HG03571 (cell line): ENCODE data around the gene THRAP3.
A peak's percentile ranks its signal among the peaks of the same experiment; 100 is the strongest.
"Not testable (repeated sequence)": the region's sequence is repeated elsewhere in the genome, so short reads cannot be mapped to it uniquely, and the experiment has no call there.

Experiments used
- ATAC-seq: cut with Tn5 transposase; IDR thresholded peaks from one replicate; pipeline ENCODE4 v1.9.1; 2021; ENCODE audit not compliant: unreplicated experiment

THRAP3 gene

GRCh38 chr1:36223996-36224536 lies at the start of gene THRAP3:
TSS of gene THRAP3 (plus strand) at chr1:36224443. CDS start at chr1:36282564, 58,121 bp downstream.
- ATAC-seq = peak; percentile 90

GRCh38 chr1:36174713-36175112 lies 49.5 kb upstream of the THRAP3 start:
- no peak for ATAC-seq

DNA sequence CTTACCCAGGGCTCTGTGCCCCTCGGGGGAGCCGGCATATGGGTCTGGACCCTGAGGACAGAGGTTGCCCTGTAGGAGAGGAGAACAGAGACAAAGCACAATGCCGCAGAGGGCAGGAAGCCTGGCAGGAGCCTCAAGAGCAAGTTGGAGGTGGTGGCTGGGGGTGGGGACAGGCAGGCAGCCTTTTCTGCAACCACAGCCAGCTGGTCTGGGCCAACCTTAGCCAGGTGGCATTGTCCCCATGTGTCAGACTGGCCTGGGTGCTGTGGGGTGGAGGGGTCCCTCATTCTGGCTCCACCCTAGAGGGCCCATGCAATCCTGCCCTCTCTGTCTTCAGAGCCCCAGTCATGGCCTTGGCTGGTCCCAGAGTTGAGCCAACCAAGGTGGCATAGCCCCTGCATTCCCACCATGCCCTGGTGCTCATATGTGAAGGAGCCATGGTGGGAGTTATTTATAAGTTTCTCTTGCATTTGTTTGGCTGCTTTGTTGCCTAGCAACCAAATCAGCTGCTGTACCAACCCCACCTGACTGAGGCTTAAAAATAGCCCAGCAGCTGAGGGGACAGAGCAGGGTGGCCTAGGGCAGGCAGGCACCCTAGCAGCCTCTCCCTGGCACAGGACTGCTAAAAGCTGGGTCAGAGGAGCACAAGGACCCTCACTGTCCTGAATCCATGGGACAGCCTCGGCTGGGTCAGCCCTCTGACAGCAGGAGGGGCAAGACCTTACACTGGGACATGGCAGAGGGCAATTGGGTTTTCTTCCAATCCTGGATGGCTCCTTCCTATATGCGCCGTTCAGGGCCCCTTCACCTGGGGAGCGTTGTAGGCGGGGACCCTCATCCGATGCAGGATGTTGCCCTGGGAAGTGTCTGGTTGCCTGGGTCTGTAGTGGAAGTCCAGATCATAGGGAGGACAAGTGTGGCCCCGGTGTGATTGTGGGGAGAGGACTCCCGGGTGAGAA lies 48.8 kb upstream of the THRAP3 start:
- no peak for ATAC-seq

- ATAC-seq = no peak
Observed at GRCh38 chr1:36176106-36176949, 47.9 kb upstream of the THRAP3 start.

DNA sequence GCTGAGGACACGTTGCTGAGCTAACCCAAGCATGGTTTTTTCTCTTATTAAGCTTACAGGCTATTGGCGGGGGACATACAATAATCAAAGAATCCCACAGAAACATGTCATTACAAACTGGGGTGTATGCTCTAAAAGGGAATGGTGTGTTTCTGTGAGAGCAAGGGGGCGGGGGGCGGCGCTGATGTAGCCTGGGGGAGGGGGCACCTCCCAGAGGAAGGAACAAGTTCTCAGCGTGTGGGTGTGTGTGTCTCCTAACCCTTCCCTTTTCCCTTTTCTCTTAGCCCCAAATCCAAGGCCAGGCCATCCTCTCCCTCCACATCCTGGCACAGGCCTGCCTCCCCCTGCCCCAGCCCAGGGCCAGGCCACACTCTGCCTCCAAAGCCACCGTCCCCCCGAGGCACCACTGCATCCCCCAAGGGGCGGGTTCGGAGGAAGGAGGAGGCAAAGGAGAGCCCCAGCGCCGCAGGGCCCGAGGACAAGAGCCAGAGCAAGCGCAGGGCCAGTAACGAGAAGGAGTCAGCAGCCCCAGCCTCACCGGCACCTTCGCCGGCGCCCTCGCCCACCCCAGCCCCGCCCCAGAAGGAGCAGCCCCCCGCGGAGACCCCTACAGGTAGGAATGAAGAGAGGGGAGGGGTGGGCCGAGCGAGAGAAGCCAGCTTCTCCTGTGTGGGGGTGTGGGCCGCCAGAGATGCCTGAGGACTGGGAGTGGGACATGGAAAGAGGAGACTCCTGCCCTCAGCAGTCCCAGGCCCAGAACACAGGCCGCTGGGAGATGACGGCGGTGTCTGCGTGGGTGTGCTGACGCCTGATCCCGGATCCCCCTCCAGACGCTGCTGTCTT lies 46.4 kb upstream of the THRAP3 start:
- ATAC-seq = no peak

- ATAC-seq = no peak
Observed at GRCh38 chr1:36178471-36179219, 45.6 kb upstream of the THRAP3 start.

DNA sequence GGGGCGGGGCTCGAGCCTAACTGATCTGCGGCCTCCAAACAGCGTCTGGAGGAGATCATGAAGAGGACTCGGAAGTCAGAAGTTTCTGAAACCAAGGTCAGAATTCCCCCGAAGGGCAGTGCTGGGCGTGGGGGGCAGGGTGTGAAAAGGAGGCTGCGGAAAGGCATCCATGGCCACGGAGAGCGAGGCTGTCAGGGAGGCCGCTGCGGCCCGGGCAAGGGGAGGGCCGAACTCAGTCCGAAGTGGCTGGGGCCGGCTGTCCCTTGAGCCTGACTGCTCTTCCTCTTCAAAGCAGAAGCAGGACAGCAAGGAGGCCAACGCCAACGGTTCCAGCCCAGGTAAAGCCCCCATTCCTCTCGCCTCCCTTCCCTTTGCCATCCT lies 45.0 kb upstream of the THRAP3 start:
- no peak for ATAC-seq

- no peak for ATAC-seq
Observed at GRCh38 chr1:36182734-36183133, 41.5 kb upstream of the THRAP3 start.

DNA sequence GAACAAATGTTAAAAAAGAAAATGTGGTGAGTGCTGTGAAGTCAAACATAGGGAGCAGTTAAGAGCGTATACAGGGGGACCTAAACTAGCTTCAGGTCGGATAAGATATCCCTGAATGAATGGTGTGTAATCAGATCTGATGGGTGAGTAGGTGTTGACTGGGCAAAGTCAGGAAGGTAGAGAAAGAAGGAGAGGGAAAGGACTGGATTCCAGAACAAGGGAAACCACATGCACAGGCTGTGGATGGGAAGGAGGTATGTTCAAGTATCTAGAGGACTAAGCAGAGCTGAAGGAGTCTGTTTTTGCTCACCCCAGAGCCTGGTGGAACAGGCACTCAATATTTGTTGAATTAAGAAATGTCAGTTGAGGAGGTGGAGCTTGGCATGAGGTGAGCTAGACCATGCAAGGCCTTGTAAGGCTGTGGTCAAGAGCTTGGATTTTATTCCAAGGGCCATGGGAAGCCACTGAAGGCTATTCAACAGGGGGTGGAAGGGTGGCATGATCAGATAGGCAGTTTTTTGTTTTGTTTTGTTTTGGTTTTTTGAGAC lies 40.9 kb upstream of the THRAP3 start:
- ATAC-seq = no peak

DNA sequence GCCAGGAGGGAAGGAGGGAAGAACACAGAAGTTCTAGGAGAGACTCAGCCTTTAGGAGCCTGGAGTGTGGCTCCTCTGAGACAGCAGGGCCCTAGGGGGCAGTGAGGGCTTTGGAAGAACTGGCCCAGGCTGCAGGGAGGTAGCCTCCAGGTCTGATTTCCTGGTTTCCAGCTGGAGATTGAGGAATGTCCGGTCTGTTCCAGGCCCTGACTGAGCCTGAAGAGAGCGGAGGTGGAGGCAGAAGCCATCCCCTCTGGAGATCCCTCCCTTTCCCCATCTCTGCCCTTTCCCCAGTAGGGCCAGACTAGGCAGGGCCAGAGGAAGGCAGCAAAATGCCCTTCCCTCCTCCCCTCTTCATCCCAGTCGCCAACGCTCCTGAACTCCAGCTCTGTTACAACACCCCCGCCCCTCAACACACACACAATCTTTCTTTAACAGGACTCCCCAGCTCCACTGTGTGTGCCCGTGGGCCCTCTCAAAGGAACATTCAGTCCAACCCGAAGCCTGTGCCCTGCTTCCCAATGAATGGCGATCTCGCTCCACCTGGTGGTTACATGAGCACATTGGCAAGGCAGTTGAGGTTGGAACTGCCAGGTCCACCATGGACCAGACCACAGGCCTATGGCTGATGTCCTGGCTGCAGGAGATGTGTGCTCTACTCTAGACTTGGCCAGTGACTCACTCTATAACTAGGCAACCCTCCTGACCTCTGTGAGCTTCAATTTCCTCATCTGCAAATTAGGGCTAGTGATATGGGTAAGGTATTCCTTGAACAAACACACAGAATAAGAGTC lies 36.2 kb upstream of the THRAP3 start:
- ATAC-seq = peak; percentile 75

DNA sequence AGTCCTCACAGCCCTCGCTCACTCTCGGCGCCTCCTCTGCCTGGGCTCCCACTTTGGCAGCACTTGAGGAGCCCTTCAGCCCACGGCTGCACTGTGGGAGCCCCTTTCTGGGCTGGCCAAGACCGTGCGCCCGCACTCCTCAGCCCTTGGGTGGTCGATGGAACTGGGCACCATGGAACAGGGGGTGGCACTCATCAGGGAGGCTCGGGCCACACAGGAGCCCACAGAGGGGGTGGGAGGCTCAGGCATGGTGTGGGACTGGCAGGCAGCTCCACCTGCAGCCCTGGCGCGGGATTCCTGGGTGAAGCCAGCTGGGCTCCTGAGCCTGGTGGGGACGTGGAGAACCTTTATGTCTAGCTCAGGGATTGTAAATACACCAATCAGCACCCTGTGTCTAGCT lies 27.4 kb upstream of the THRAP3 start:
- not testable (repeated sequence) for ATAC-seq

GRCh38 chr1:36198641-36199040 lies 25.6 kb upstream of the THRAP3 start:
- no peak for ATAC-seq

DNA sequence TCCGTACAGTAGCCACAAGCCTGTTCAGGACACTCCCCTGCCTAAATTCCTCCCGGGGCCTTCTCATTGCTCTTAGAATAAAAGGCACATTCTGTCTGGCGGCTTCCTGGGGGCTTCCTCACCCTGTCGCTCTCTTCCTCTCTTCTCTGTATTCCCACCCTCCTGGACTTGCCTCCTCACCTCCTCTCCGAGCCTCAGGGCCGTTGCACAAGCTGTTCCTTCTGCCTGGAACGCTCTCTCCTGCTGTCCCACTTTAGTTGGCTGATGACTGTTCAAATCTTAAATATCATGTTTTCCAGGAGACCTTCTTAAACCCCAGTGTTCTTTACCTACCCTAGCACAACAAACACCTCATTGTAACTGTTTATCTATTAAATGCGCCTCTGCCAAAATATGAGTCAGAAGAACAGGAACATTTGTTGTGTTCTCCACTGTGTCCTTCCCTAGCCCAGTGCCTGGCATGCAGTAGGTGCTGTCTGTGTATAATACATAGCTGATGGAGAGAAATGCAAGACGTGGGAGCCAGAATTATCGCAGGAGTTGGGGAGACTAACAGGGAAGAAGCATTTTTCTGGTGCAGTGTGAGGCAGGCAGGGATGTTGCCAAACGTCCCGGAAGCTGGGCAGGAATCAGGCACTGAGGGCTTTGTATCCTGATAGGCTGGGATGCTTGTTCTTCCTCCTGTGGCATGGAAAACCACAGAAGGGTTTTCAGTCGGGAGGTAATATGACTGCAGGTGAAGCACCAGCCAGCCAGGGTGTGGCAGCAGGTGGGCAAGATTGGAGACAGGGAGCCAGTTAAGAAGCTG lies 24.1 kb upstream of the THRAP3 start:
- no peak for ATAC-seq

DNA sequence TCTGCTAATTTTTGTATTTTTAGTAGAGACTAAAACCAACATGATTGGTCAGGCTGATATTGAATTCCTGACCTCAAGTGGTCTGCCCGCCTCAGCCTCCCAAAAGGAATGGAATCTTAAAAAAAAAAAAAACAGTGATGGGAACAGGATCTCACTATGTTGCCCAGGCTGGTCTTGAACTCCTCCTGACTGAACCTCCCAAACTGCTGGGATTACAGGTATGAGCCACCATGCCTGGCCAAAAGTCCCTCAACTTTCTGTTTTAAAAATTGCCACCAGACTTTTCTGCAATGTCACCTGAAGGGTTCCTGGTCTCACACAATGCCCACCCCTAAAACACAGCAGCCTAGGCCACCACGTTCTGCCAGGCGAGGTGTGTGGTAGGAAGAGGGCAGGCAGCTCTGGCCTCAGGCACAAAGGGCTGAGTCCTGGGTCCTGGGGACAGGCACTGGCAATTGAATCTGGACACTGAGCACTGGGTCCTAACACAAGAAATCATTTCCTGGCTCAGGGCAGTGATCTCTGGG lies 21.2 kb upstream of the THRAP3 start:
- ATAC-seq = no peak

- no peak for ATAC-seq
Observed at GRCh38 chr1:36203554-36204346, 20.5 kb upstream of the THRAP3 start.

DNA sequence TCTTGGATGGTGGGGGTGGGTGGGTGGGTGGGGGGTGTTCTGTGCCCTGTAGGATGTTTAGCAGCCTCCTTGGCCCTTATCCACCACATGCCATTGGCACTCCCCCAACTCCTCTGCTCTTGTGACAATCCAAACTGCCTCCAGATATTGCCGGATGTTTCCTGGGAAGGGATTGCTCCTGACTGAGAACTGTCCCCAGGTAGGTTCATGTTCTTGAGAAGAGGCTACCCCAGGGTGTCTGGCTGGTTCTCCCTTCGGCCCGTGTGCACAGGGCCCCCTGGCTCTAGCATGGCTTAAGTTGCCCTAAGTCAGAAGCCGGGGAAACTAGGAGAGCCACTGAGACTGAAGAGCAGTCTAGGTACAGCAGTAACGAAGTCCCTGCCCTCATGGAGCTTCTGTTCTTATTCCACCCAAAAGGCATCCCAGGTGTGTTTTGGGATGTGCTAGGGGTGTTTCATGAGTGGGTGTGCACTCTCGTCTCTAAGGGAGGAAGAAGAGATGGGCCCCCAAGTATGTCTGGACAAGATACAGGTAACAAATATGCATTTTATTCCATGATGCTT lies 19.8 kb upstream of the THRAP3 start:
- no peak for ATAC-seq
